ENCODE results near the gene CDCA5.

Gene CDCA5

DNA sequence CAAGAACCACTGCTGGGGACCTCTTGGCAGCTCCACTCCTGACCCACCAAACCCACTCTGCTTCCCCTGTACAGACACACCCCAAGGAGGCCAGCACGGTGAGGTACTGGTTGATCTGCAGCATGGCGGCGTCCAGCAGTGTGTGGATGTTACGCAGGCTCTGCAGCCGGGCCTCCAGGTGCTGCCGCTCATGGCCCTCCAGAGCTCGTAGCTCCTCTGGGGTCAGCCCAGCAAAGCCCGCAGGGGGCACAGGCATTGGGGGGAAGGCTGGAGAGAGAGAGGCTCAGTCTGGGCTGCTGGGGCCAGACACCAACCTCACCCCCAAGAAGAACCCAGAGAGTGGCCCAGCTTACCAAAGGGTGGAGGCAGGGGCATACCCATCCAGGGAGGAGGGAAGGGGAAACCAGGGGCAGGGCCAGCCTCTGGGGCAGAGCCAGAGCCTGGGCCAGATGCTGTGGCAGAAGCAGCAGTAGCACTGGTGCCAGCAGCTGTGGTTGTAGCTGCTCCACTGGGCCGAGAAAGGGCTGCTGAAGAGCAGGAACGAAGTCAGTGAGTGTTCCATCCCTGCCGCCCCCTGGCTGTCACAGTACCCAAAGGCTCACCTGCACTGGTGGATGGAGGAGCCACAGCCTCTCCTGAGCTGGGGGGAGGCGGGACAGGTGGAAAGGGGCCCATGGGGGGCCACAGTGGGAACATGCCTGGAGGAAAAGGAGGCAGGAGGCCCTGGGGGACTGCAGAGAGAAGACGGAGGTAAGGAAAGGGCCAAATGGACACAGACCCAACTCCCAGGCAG, 46.0 kb upstream of the CDCA5 start:
- DNase-seq (ENCODE audit: low spot score), result peak; percentile 63
- Histone ChIP-seq H3K27ac (no peak overlapping the region), H3K4me3 (no peak overlapping the region)
- TF ChIP-seq, protein P1, sequence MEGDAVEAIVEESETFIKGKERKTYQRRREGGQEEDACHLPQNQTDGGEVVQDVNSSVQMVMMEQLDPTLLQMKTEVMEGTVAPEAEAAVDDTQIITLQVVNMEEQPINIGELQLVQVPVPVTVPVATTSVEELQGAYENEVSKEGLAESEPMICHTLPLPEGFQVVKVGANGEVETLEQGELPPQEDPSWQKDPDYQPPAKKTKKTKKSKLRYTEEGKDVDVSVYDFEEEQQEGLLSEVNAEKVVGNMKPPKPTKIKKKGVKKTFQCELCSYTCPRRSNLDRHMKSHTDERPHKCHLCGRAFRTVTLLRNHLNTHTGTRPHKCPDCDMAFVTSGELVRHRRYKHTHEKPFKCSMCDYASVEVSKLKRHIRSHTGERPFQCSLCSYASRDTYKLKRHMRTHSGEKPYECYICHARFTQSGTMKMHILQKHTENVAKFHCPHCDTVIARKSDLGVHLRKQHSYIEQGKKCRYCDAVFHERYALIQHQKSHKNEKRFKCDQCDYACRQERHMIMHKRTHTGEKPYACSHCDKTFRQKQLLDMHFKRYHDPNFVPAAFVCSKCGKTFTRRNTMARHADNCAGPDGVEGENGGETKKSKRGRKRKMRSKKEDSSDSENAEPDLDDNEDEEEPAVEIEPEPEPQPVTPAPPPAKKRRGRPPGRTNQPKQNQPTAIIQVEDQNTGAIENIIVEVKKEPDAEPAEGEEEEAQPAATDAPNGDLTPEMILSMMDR (IDR thresholded peaks at IDR 0.05), result no peak

DNA sequence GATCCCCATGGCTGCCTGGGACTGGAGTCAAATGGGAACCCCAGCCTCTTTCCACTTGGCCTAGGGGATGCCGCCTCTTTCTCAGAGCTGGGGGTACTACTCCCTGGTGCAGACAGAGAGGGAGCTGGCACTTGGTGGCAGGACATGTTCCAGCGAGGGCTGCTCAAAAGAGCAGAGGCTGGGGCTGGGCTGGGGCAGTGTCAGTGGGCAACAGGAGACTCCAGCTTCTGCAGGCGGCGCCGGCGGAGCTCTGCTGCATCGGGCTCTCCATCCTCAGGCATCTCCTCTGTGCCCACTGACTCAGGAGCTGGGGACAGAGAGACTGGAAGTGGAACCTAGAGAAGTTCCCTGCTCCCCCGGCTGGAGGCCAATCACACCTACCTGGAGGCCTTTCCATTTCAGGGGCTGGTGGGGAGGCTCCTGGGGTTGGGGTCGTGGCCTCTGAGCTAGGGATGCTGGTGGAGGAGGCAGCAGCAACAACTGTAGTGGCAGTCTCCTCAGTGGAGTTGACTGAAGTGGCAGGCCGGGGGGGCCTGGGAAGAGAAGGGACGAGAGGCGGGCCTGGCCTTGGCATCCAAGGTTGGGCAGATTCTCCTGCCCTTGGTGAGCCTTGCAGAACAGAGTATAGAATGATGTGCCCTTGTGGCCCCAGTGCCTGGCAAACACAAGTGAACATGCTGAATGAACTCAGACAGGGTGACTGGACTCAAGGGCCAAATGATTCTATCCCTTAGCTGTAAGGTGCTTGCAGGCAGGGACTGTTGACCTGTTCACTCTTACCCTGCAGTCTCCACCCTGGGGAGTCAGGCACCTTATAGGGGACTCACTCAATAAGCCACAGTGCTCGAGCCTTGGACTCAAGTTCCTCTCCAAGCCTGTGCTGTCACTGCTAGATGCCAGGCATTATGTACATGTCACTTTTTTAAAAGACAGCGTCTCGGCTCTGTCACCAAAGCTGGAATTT, 44.6 kb upstream of the CDCA5 start:
- Histone ChIP-seq H3K27ac (no peak overlapping the region), H3K4me3 (no peak overlapping the region)
- peak; percentile 60 for DNase-seq (ENCODE audit: low spot score)
- TF ChIP-seq, protein P1 (IDR thresholded peaks at IDR 0.05), result no peak

- no peak for DNase-seq (ENCODE audit: low spot score)
- Histone ChIP-seq H3K4me3 (no peak overlapping the region), H3K27ac (no peak overlapping the region)
- TF ChIP-seq, protein P1 (IDR thresholded peaks at IDR 0.05), result no peak
Measured at GRCh38 chr11:65127473-65128181, 43.8 kb upstream of the CDCA5 start.

DNA sequence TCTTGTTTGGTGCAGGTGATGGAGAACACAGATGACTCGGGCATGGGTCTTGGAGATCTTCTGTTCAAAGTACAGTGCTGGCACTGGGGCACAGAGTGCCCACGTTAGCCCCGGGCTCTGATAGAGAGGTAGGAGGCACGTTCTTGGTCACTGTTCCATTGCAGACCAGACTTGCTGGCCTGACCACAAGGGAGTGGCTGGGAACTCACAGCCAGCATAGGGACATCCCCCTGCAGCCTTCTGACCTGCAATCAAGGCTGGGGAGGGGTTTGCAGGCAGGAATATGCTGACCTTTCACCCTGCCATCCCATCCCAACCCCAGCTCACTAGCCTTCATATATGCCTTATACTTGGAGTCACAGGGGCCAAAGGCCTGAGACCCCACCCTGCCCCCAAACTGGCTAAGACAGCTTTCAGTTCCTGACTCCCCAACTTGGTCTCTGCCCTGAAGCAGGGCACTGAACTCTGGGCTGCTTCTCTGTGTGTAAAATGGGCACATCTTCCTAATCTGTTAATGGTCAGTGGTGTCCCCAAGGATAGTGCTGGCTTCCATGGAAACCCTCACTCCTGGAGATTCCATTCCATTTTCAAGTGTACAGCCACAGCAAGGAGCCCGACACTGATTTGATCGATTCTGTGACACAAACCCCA, 42.9 kb upstream of the CDCA5 start:
- DNase-seq (ENCODE audit: low spot score), result no peak
- Histone ChIP-seq H3K27ac (no peak overlapping the region), H3K4me3 (no peak overlapping the region)
- TF ChIP-seq, protein P1 (IDR thresholded peaks at IDR 0.05), result no peak

DNA sequence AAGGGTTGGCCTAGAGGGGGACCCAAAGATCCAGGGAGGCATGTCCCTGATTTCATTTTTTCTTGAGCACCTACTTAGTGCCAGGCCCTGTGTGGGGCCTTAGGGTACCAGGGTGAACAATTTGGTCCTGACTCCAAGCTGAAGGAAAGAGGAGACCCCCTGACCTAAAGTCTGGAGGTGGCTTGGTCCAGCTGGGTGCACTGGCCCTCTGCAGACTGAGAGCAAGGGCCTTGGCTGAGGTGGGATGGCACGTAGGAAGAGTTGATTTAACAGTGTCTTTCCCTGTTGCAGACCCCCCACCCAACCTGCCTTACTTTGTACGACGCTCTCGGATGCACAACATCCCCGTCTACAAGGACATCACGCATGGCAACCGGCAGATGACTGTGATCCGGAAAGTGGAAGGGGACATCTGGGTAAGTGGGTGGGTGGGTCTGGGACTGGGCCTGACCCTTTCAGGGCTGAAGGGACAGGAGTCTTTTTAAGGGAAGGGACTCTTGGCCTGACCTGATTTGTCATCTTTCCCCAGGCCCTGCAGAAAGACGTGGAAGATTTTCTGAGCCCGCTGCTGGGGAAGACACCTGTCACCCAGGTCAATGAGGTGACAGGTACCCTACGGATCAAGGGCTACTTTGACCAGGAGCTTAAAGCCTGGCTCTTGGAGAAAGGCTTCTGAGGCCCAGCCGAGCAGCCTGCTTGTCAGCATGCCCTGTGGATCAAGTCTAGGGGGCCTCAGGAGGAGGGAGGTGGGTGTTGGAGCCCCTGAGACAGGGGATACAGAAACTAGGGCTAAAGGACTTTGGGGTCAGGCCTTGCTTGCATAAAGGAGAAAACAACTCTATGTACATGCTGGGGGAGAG, 41.6 kb upstream of the CDCA5 start:
- no peak overlapping the region for H3K4me3 ChIP-seq
- DNase-seq (ENCODE audit: low spot score), result peak; percentile 58
- no peak overlapping the region for H3K27ac ChIP-seq
- TF ChIP-seq, protein P1 (IDR thresholded peaks at IDR 0.05), result no peak

Data from coronary artery (tissue), 2 donors.